GM23338 (cell line): ENCODE measurements around the gene NUMB. TPM values are rescaled to one million over a fixed set of nuclear protein-coding genes. Genes with fewer than 3 reads are reported as not detected.

ENCODE experiments used
- ATAC-seq: fragments of 200-7000 bp; cut with Tn5 transposase; 3 replicates; pipeline ENCODE4 v1.9.1; 2020
- DNase-seq: peaks from one replicate; pipeline ENCODE4 v3.0.0-alpha.2; 2015; ENCODE audit warnings: low spot score
- H2AFZ ChIP-seq: fragments of 200-600 bp; sonication (generic); 2 replicates; pipeline ENCODE4 v1.8.0; 2016; ENCODE audit warnings: antibody characterized with exemption, mild to moderate bottlenecking, moderate library complexity
- H3F3A ChIP-seq: fragments of 200-600 bp; sonication (generic); replicated peaks from 2 replicates; pipeline ENCODE4 v1.8.0; 2017; ENCODE audit warnings: antibody characterized with exemption, mixed run types, low read depth
- H3K27ac ChIP-seq: fragments of 200-600 bp; sonication (generic); 2 replicates; pipeline ENCODE4 v1.6.1; 2016; ENCODE audit warnings: low read depth
- H3K27me3 ChIP-seq: fragments of 200-600 bp; sonication (generic); 2 replicates; pipeline ENCODE4 v1.8.0; 2016; ENCODE audit warnings: mild to moderate bottlenecking, mixed run types, moderate library complexity; ENCODE audit not compliant: insufficient read depth
- H3K36me3 ChIP-seq: fragments of 200-600 bp; sonication (generic); 2 replicates; pipeline ENCODE4 v1.8.0; 2016; ENCODE audit warnings: mild to moderate bottlenecking; ENCODE audit not compliant: insufficient read depth
- H3K4me1 ChIP-seq: fragments of 200-600 bp; sonication (generic); 2 replicates; pipeline ENCODE4 v1.8.0; 2016; ENCODE audit warnings: mild to moderate bottlenecking, moderate library complexity; ENCODE audit not compliant: insufficient read depth
- H3K4me2 ChIP-seq: fragments of 200-600 bp; sonication (generic); 2 replicates; pipeline ENCODE4 v1.7.1; 2017; ENCODE audit warnings: mixed run types
- H3K4me3 ChIP-seq: fragments of 200-600 bp; sonication (generic); 2 replicates; pipeline ENCODE4 v1.6.1; 2016; ENCODE audit warnings: mixed run types
- H3K79me2 ChIP-seq: fragments of 200-600 bp; sonication (generic); replicated peaks from 2 replicates; pipeline ENCODE4 v1.8.0; 2017; ENCODE audit warnings: mild to moderate bottlenecking; ENCODE audit not compliant: insufficient read depth
- H3K9me2 ChIP-seq: fragments of 200-600 bp; sonication (generic); 2 replicates; pipeline ENCODE4 v1.8.0; 2017; ENCODE audit not compliant: insufficient read depth
- H4K20me1 ChIP-seq: fragments of 200-600 bp; sonication (generic); replicated peaks from 2 replicates; pipeline ENCODE4 v1.8.0; 2017; ENCODE audit warnings: mild to moderate bottlenecking; ENCODE audit not compliant: insufficient read depth
- H3K27ac Mint-ChIP-seq: 2 replicates; pipeline ENCODE4 v1.8.0; 2020; ENCODE audit warnings: inconsistent platforms, mild to moderate bottlenecking, moderate library complexity, mixed read lengths
- H3K27me3 Mint-ChIP-seq: 3 replicates; pipeline ENCODE4 v1.8.0; 2022; ENCODE audit warnings: low read depth, mild to moderate bottlenecking, moderate library complexity, mixed read lengths, inconsistent platforms; ENCODE audit not compliant: insufficient read depth, poor library complexity
- H3K36me3 Mint-ChIP-seq: 3 replicates; pipeline ENCODE4 v1.8.0; 2021; ENCODE audit warnings: low read depth, mild to moderate bottlenecking, inconsistent platforms, moderate library complexity, mixed read lengths
- H3K4me1 Mint-ChIP-seq: 3 replicates; pipeline ENCODE4 v1.8.0; 2020; ENCODE audit warnings: mild to moderate bottlenecking, inconsistent platforms, mixed read lengths
- H3K4me3 Mint-ChIP-seq: 3 replicates; pipeline ENCODE4 v1.8.0; 2021; ENCODE audit warnings: moderate library complexity, mild to moderate bottlenecking, inconsistent platforms, mixed read lengths
- H3K9me3 Mint-ChIP-seq: 3 replicates; pipeline ENCODE4 v1.8.0; 2020; ENCODE audit warnings: moderate library complexity, mild to moderate bottlenecking, inconsistent platforms, mixed read lengths
- EZH2 ChIP-seq: fragments of 200-600 bp; sonication (generic); IDR thresholded peaks from one replicate; pipeline ENCODE4 v1.8.0; 2017; ENCODE audit warnings: antibody characterized with exemption, mild to moderate bottlenecking, low read depth; ENCODE audit not compliant: unreplicated experiment
- EZH2phosphoT487 ChIP-seq: fragments of 200-600 bp; sonication (generic); IDR thresholded peaks from one replicate; pipeline ENCODE4 v1.8.1; 2018; ENCODE audit warnings: antibody characterized with exemption; ENCODE audit not compliant: unreplicated experiment
- JUNB ChIP-seq: IDR thresholded peaks from one replicate; pipeline ENCODE4 v1.6.1; 2016; ENCODE audit warnings: antibody characterized with exemption; ENCODE audit not compliant: unreplicated experiment
- NANOG ChIP-seq: IDR thresholded peaks from 2 replicates; pipeline ENCODE4 v1.6.1; 2016; ENCODE audit warnings: antibody characterized with exemption, borderline replicate concordance
- POLR2AphosphoS5 ChIP-seq: IDR thresholded peaks from 2 replicates; pipeline ENCODE4 v1.6.1; 2016; ENCODE audit warnings: antibody characterized with exemption, low read depth
- STAT1 ChIP-seq: IDR thresholded peaks from one replicate; pipeline ENCODE4 v1.6.1; 2016; ENCODE audit warnings: antibody characterized with exemption; ENCODE audit not compliant: unreplicated experiment
- ZNF114 ChIP-seq: fragments of 250-450 bp; sonication (Bioruptor Pico); IDR thresholded peaks from 2 replicates; pipeline ENCODE4 v1.5.0; 2020; ENCODE audit warnings: mild to moderate bottlenecking, moderate library complexity
- ZNF331 ChIP-seq: fragments of 250-450 bp; sonication (Bioruptor Pico); IDR thresholded peaks from 2 replicates; pipeline ENCODE4 v1.5.0; 2020; ENCODE audit warnings: low read depth, mild to moderate bottlenecking, moderate library complexity
- polyA plus RNA-seq: library from polyadenylated mRNA; unstranded; fragments of >200 nt; fragmentation: Nextera tagmentation; extraction: Ambion mirVana; gene quantifications from 2 replicates; pipeline ENCODE4 v1.2.1, GENCODE V29; 2016
- total RNA-seq: library from RNA; depleted of rRNA; stranded (reverse); fragments of >200 nt; shearing (Covaris generic); gene quantifications from 2 replicates; pipeline ENCODE4 v1.2.3, GENCODE V29; 2014
- TF ChIP-seq, protein P1 (sequence below): fragments of 250-450 bp; sonication (Bioruptor Pico); IDR thresholded peaks from 2 replicates; pipeline ENCODE4 v1.5.0; 2020; ENCODE audit warnings: mild to moderate bottlenecking, moderate library complexity
- TF ChIP-seq, protein P2 (sequence below): IDR thresholded peaks from 2 replicates; pipeline ENCODE4 v1.6.1; 2016; ENCODE audit warnings: antibody characterized with exemption
- TF ChIP-seq, protein P3 (sequence below): IDR thresholded peaks from one replicate; pipeline ENCODE4 v1.6.1; 2018; ENCODE audit warnings: antibody characterized with exemption; ENCODE audit not compliant: unreplicated experiment

Gene NUMB
- total and polyA plus RNA-seq, 2 experiments from 2014 or later, result 32.1 to 36.7 TPM

DNA sequence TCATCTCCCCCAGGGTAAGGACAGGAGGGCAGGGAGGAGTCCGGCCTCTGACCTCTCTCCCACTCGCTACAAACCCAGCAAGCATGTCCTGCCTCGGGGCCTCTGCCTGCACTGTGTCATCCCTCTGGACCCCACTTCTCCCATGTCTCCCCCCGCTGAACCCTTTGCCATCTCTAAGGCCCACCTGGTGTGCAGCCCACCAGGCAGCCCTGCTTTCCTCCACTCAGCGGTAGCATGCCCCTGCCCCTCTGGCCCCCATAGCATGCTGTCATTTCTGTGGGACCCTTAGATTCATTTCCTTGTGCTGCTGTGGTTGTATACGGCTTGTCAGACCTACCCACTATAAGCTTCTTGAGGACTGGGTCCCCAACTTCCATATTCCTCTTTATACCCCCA lies 203.3 kb downstream of the NUMB start:
- Mint-ChIP-seq H3K27me3 (peaks cover 5% of the 10 kb centered on the region), H3K36me3 (no peaks in the 10 kb centered on the region), H3K9me3 (no peaks in the 10 kb centered on the region), H3K4me1 (no peaks in the 10 kb centered on the region), H3K27ac (no peak overlapping the region), H3K4me3 (no peak overlapping the region)
- no peaks in the 10 kb centered on the region for H3K4me1 ChIP-seq
- TF ChIP-seq NANOG (no peak), ZNF331 (CRISPR knock-in tag) (no peak)
- no peaks in the 10 kb centered on the region for H3F3A ChIP-seq
- H3K4me2 ChIP-seq, result no peak overlapping the region
- no peak overlapping the region for H2AFZ ChIP-seq
- H3K4me3 ChIP-seq, result no peak overlapping the region
- no peaks in the 10 kb centered on the region for H3K9me2 ChIP-seq
- H3K36me3 ChIP-seq, result no peaks in the 10 kb centered on the region
- no peaks in the 10 kb centered on the region for H4K20me1 ChIP-seq
- no peak for DNase-seq
- no peak overlapping the region for H3K27ac ChIP-seq
- ATAC-seq, result no peak
- no peaks in the 10 kb centered on the region for H3K79me2 ChIP-seq
- H3K27me3 ChIP-seq, result no peaks in the 10 kb centered on the region

DNA sequence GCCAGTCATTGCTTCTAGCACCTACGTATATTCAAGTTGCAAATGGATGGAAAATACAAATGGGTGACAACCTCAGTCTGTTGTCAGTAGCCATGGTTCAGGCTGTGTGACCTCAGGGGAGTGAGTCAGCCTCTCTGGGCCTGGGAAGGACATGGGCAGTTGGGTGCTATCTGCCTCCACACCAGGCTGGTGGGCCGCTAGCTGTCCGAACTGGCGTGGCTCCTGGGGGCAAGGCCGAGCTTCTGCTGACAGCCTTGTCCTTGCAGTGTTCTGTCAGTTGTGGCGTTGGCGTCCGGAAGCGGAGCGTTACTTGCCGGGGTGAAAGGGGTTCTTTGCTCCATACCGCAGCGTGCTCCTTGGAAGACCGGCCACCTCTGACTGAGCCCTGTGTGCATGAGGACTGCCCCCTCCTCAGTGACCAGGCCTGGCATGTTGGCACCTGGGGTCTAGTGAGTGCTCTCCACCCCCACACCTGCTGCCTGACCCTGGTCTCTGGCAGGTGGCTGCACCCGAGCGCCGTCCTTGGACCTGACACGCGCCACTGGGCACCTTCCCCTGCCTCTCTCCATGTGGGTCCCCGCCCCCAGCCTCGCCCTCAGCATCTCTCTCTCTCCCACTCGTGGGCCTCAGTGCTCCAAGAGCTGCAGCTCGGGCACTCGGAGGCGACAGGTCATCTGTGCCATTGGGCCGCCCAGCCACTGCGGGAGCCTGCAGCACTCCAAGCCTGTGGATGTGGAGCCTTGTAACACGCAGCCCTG lies 203.9 kb downstream of the NUMB start:
- H3K4me3 Mint-ChIP-seq, result no peak overlapping the region
- no peaks in the 10 kb centered on the region for H3K9me3 Mint-ChIP-seq
- no peaks in the 10 kb centered on the region for H3K36me3 Mint-ChIP-seq
- H3K27ac Mint-ChIP-seq, result no peak overlapping the region
- H3K27ac ChIP-seq, result no peak overlapping the region
- H3K9me2 ChIP-seq, result no peaks in the 10 kb centered on the region
- H4K20me1 ChIP-seq, result no peaks in the 10 kb centered on the region
- DNase-seq (no peak), ATAC-seq (no peak)
- H3K4me2 ChIP-seq, result no peak overlapping the region
- no peaks in the 10 kb centered on the region for H3K27me3 ChIP-seq
- no peak overlapping the region for H2AFZ ChIP-seq
- H3K79me2 ChIP-seq, result no peaks in the 10 kb centered on the region
- peaks cover 3% of the 10 kb centered on the region; the same call in 1 of the 3 replicates for H3K4me1 Mint-ChIP-seq
- no peak overlapping the region for H3K4me3 ChIP-seq
- no peaks in the 10 kb centered on the region for H3F3A ChIP-seq
- peaks cover 5% of the 10 kb centered on the region for H3K27me3 Mint-ChIP-seq
- H3K36me3 ChIP-seq, result no peaks in the 10 kb centered on the region
- H3K4me1 ChIP-seq, result no peaks in the 10 kb centered on the region
- no peak for TF ChIP-seq JUNB
- no peak for TF ChIP-seq POLR2AphosphoS5
- TF ChIP-seq, protein P1, sequence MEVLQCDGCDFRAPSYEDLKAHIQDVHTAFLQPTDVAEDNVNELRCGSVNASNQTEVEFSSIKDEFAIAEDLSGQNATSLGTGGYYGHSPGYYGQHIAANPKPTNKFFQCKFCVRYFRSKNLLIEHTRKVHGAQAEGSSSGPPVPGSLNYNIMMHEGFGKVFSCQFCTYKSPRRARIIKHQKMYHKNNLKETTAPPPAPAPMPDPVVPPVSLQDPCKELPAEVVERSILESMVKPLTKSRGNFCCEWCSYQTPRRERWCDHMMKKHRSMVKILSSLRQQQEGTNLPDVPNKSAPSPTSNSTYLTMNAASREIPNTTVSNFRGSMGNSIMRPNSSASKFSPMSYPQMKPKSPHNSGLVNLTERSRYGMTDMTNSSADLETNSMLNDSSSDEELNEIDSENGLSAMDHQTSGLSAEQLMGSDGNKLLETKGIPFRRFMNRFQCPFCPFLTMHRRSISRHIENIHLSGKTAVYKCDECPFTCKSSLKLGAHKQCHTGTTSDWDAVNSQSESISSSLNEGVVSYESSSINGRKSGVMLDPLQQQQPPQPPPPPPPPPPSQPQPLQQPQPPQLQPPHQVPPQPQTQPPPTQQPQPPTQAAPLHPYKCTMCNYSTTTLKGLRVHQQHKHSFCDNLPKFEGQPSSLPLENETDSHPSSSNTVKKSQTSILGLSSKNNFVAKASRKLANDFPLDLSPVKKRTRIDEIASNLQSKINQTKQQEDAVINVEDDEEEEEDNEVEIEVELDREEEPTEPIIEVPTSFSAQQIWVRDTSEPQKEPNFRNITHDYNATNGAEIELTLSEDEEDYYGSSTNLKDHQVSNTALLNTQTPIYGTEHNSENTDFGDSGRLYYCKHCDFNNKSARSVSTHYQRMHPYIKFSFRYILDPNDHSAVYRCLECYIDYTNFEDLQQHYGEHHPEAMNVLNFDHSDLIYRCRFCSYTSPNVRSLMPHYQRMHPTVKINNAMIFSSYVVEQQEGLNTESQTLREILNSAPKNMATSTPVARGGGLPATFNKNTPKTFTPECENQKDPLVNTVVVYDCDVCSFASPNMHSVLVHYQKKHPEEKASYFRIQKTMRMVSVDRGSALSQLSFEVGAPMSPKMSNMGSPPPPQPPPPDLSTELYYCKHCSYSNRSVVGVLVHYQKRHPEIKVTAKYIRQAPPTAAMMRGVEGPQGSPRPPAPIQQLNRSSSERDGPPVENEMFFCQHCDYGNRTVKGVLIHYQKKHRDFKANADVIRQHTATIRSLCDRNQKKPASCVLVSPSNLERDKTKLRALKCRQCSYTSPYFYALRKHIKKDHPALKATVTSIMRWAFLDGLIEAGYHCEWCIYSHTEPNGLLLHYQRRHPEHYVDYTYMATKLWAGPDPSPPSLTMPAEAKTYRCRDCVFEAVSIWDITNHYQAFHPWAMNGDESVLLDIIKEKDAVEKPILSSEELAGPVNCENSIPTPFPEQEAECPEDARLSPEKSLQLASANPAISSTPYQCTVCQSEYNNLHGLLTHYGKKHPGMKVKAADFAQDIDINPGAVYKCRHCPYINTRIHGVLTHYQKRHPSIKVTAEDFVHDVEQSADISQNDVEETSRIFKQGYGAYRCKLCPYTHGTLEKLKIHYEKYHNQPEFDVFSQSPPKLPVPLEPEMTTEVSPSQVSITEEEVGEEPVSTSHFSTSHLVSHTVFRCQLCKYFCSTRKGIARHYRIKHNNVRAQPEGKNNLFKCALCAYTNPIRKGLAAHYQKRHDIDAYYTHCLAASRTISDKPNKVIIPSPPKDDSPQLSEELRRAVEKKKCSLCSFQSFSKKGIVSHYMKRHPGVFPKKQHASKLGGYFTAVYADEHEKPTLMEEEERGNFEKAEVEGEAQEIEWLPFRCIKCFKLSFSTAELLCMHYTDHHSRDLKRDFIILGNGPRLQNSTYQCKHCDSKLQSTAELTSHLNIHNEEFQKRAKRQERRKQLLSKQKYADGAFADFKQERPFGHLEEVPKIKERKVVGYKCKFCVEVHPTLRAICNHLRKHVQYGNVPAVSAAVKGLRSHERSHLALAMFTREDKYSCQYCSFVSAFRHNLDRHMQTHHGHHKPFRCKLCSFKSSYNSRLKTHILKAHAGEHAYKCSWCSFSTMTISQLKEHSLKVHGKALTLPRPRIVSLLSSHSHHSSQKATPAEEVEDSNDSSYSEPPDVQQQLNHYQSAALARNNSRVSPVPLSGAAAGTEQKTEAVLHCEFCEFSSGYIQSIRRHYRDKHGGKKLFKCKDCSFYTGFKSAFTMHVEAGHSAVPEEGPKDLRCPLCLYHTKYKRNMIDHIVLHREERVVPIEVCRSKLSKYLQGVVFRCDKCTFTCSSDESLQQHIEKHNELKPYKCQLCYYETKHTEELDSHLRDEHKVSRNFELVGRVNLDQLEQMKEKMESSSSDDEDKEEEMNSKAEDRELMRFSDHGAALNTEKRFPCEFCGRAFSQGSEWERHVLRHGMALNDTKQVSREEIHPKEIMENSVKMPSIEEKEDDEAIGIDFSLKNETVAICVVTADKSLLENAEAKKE (CRISPR knock-in tag), result no peak
- no peak for TF ChIP-seq STAT1
- TF ChIP-seq, protein P2, sequence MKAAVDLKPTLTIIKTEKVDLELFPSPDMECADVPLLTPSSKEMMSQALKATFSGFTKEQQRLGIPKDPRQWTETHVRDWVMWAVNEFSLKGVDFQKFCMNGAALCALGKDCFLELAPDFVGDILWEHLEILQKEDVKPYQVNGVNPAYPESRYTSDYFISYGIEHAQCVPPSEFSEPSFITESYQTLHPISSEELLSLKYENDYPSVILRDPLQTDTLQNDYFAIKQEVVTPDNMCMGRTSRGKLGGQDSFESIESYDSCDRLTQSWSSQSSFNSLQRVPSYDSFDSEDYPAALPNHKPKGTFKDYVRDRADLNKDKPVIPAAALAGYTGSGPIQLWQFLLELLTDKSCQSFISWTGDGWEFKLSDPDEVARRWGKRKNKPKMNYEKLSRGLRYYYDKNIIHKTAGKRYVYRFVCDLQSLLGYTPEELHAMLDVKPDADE, result no peak
- TF ChIP-seq, protein P3, sequence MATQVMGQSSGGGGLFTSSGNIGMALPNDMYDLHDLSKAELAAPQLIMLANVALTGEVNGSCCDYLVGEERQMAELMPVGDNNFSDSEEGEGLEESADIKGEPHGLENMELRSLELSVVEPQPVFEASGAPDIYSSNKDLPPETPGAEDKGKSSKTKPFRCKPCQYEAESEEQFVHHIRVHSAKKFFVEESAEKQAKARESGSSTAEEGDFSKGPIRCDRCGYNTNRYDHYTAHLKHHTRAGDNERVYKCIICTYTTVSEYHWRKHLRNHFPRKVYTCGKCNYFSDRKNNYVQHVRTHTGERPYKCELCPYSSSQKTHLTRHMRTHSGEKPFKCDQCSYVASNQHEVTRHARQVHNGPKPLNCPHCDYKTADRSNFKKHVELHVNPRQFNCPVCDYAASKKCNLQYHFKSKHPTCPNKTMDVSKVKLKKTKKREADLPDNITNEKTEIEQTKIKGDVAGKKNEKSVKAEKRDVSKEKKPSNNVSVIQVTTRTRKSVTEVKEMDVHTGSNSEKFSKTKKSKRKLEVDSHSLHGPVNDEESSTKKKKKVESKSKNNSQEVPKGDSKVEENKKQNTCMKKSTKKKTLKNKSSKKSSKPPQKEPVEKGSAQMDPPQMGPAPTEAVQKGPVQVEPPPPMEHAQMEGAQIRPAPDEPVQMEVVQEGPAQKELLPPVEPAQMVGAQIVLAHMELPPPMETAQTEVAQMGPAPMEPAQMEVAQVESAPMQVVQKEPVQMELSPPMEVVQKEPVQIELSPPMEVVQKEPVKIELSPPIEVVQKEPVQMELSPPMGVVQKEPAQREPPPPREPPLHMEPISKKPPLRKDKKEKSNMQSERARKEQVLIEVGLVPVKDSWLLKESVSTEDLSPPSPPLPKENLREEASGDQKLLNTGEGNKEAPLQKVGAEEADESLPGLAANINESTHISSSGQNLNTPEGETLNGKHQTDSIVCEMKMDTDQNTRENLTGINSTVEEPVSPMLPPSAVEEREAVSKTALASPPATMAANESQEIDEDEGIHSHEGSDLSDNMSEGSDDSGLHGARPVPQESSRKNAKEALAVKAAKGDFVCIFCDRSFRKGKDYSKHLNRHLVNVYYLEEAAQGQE, result no peak
- no peak for TF ChIP-seq ZNF114 (CRISPR knock-in tag)
- TF ChIP-seq NANOG, result no peak
- no peak for TF ChIP-seq ZNF331 (CRISPR knock-in tag)
- TF ChIP-seq EZH2phosphoT487, result no peak
- no peak for TF ChIP-seq EZH2
